HCT116 (cell line): ENCODE results near the gene SPACA4. TPM values are rescaled to one million over a fixed set of nuclear protein-coding genes. Genes with fewer than 3 reads are reported as not detected.

Experiments used
- ATAC-seq: fragments of 200-7000 bp; cut with Tn5 transposase; 2 replicates; pipeline ENCODE4 v1.9.1; 2020; ENCODE audit warnings: mild to moderate bottlenecking, moderate library complexity
- BruUV-seq: library from RNA; stranded (reverse); fragments of 400-500 nt; replicated peaks from 2 replicates; lab custom pipeline; 2021; lab: Mats Ljungman, UMichigan
- CTCF ChIA-PET: fragments of 300-600 bp; sonication (Branson Sonifier 250); formaldehyde crosslinking; loops from one replicate; lab custom pipeline; 2021; ENCODE audit warnings: antibody characterized with exemption; lab: Charles Lee
- POLR2A ChIA-PET: fragments of 300-600, 350-600 bp; sonication (Branson Sonifier 250); formaldehyde crosslinking; loops from one replicate; lab custom pipeline; 2021; ENCODE audit warnings: antibody characterized with exemption; lab: Charles Lee
- RAD21 ChIA-PET, 2 experiments: fragments of 300-600 bp; sonication (Branson Sonifier 250); formaldehyde crosslinking; loops; one replicate each; lab custom pipeline; 2023; ENCODE audit warnings: low total read pairs in 2 of 2; ENCODE audit not compliant: uncharacterized antibody in 2 of 2, unreplicated experiment in 2 of 2, low non-redundant PET in 1 of 2; lab: Charles Lee
- DNase-seq: peaks from one replicate; pipeline ENCODE4 v3.0.0-alpha.2; 2010; ENCODE audit warnings: low read depth, low spot score
- H2AFZ ChIP-seq: fragments of 200-600 bp; shearing (Covaris generic), sonication (generic); 2 replicates; pipeline ENCODE4 v1.6.1; 2017; ENCODE audit warnings: low read depth, mixed run types, mixed read lengths, antibody characterized with exemption, low read length; ENCODE audit not compliant: poor library complexity, severe bottlenecking
- H3K27ac ChIP-seq: 2 replicates; pipeline ENCODE4 v1.5.1; 2012; ENCODE audit warnings: low read depth, low read length
- H3K27me3 ChIP-seq: fragments of 200-600 bp; sonication (generic); 2 replicates; pipeline ENCODE4 v1.6.1; 2016; ENCODE audit warnings: mixed run types, low read length, mixed read lengths; ENCODE audit not compliant: insufficient read depth
- H3K36me3 ChIP-seq, 2 experiments: fragments of 200-500 bp in 1 of 2; fragments of 200-600 bp in 1 of 2; sonication (Bioruptor generic) in 1 of 2; sonication (generic) in 1 of 2; 2 replicates each; pipeline versions ENCODE4 v1.5.1 to v1.6.1; 2014 to 2016; ENCODE audit warnings: low read length in 2 of 2, inconsistent platforms in 1 of 2, mixed read lengths in 1 of 2, mixed run types in 1 of 2; ENCODE audit not compliant: insufficient read depth in 2 of 2, control insufficient read depth in 1 of 2
- H3K4me1 ChIP-seq, 2 experiments: fragments of 200-600 bp in 1 of 2; sonication (generic) in 1 of 2; 2 replicates each; pipeline versions ENCODE4 v1.5.1 to v1.6.1; 2012 to 2017; ENCODE audit warnings: low read length in 2 of 2, inconsistent platforms in 1 of 2, mild to moderate bottlenecking in 1 of 2, mixed read lengths in 1 of 2, mixed run types in 1 of 2, moderate library complexity in 1 of 2; ENCODE audit not compliant: insufficient read depth in 2 of 2, control insufficient read depth in 1 of 2
- H3K4me2 ChIP-seq: fragments of 200-600 bp; sonication (generic); 2 replicates; pipeline ENCODE4 v1.6.1; 2017; ENCODE audit warnings: mixed run types, low read length, mixed read lengths
- H3K4me3 ChIP-seq, 2 experiments: fragments of 200-600 bp in 1 of 2; sonication (generic) in 1 of 2; replicated peaks in 1 of 2; 2 replicates each; pipeline ENCODE4 v1.5.1; 2011 to 2016; ENCODE audit warnings: low read length in 2 of 2, control low read depth in 1 of 2, low read depth in 1 of 2, mild to moderate bottlenecking in 1 of 2, mixed read lengths in 1 of 2, mixed run types in 1 of 2
- H3K79me2 ChIP-seq: fragments of 200-600 bp; sonication (generic); 2 replicates; pipeline ENCODE4 v1.6.1; 2017; ENCODE audit warnings: mild to moderate bottlenecking, mixed run types, low read length, moderate library complexity, mixed read lengths; ENCODE audit not compliant: insufficient read depth
- H3K9ac ChIP-seq: fragments of 200-600 bp; sonication (generic); 2 replicates; pipeline ENCODE4 v1.6.1; 2016; ENCODE audit warnings: low read length, mixed read lengths
- H3K9me2 ChIP-seq: fragments of 200-600 bp; sonication (generic), shearing (Covaris generic); 2 replicates; pipeline ENCODE4 v1.6.1; 2017; ENCODE audit warnings: mixed run types, mild to moderate bottlenecking, moderate library complexity; ENCODE audit not compliant: insufficient read depth
- H3K9me3 ChIP-seq, 2 experiments: fragments of 200-500 bp in 1 of 2; fragments of 200-600 bp in 1 of 2; sonication (Bioruptor generic) in 1 of 2; sonication (generic) in 1 of 2; 2 replicates each; pipeline ENCODE4 v1.6.1; 2014 to 2017; ENCODE audit warnings: low read length in 2 of 2, mixed read lengths in 2 of 2, inconsistent platforms in 1 of 2, low read depth in 1 of 2, mild to moderate bottlenecking in 1 of 2, mixed run types in 1 of 2, moderate library complexity in 1 of 2; ENCODE audit not compliant: control insufficient read depth in 1 of 2, insufficient read depth in 1 of 2
- H4K20me1 ChIP-seq: fragments of 200-600 bp; sonication (generic), shearing (Covaris generic); 2 replicates; pipeline ENCODE4 v1.6.1; 2017; ENCODE audit warnings: mixed run types, mild to moderate bottlenecking, moderate library complexity; ENCODE audit not compliant: insufficient read depth
- CBX3 ChIP-seq: IDR thresholded peaks from 2 replicates; pipeline ENCODE4 v1.6.1; 2012; ENCODE audit warnings: low read depth
- CTCF ChIP-seq, 3 experiments: fragments of 200-600 bp in 1 of 3; sonication (generic) in 1 of 3; IDR thresholded peaks in 2 of 3; conservative IDR thresholded peaks in 1 of 3; 2 replicates each; pipeline ENCODE4 v1.5.1; 2012 to 2017; ENCODE audit warnings: low read depth in 2 of 3, low read length in 2 of 3, antibody characterized with exemption in 1 of 3, borderline replicate concordance in 1 of 3, control low read depth in 1 of 3, mild to moderate bottlenecking in 1 of 3, mixed read lengths in 1 of 3, mixed run types in 1 of 3, moderate library complexity in 1 of 3; ENCODE audit not compliant: insufficient read depth in 1 of 3
- EGR1 ChIP-seq: IDR thresholded peaks from 2 replicates; pipeline ENCODE4 v1.6.1; 2012; ENCODE audit warnings: low read depth
- ELF1 ChIP-seq: IDR thresholded peaks from 2 replicates; pipeline ENCODE4 v1.6.1; 2012; ENCODE audit warnings: low read depth, borderline replicate concordance
- EZH2 ChIP-seq: fragments of 200-600 bp; sonication (generic); IDR thresholded peaks from 2 replicates; pipeline ENCODE4 v1.6.1; 2017; ENCODE audit warnings: antibody characterized with exemption, mixed run types
- FOSL1 ChIP-seq: IDR thresholded peaks from 2 replicates; pipeline ENCODE4 v1.6.1; 2012; ENCODE audit warnings: low read depth
- MAX ChIP-seq: IDR thresholded peaks from 2 replicates; pipeline ENCODE4 v1.6.1; 2012
- POLR2AphosphoS5 ChIP-seq: IDR thresholded peaks from 2 replicates; pipeline ENCODE4 v1.6.1; 2011; ENCODE audit warnings: mild to moderate bottlenecking, low read depth, low read length, moderate library complexity
- RAD21 ChIP-seq: IDR thresholded peaks from 2 replicates; pipeline ENCODE4 v1.6.1; 2012; ENCODE audit warnings: low read depth, mild to moderate bottlenecking
- SP1 ChIP-seq: IDR thresholded peaks from 2 replicates; pipeline ENCODE4 v1.6.1; 2012; ENCODE audit warnings: low read depth
- SRF ChIP-seq: IDR thresholded peaks from 2 replicates; pipeline ENCODE4 v1.6.1; 2012; ENCODE audit warnings: low read depth
- TCF7L2 ChIP-seq: IDR thresholded peaks from 2 replicates; pipeline ENCODE4 v1.7.0; 2011; ENCODE audit warnings: borderline replicate concordance, inconsistent platforms; ENCODE audit not compliant: insufficient read depth, insufficient read length; ENCODE audit errors: extremely low read depth
- YY1 ChIP-seq: IDR thresholded peaks from 2 replicates; pipeline ENCODE4 v1.6.1; 2011; ENCODE audit warnings: low read length, low read depth, moderate library complexity, mild to moderate bottlenecking; ENCODE audit not compliant: insufficient replicate concordance; ENCODE audit errors: extremely low read depth
- intact Hi-C: fragments of 100-400 bp; cut with micrococcal nuclease; formaldehyde crosslinking; loops from 2 replicates; pipeline ENCODE4 v1.10.0; 2022
- total RNA-seq: library from RNA; stranded (reverse); gene quantifications from one replicate; pipeline ENCODE4 v1.2.1, GENCODE V29; 2021; ENCODE audit not compliant: unreplicated experiment

SPACA4 gene
- total RNA-seq, 1 experiment from 2014 or later = not detected

GRCh38 chr19:48588670-48589401, 17.7 kb upstream of the SPACA4 start:
- BruUV-seq = no TSS peak
- H2AFZ ChIP-seq = no peak overlapping the region

More at GRCh38 chr19:48588670-48589401, 17.7 kb upstream of the SPACA4 start:
- H3K9me2 ChIP-seq = no peaks in the 10 kb centered on the region
- DNase-seq (peak; percentile 88), ATAC-seq (peak; percentile 84)
- H3K4me2 ChIP-seq = peak overlapping the region; percentile 84
- H3K27ac ChIP-seq = no peak overlapping the region
- H3K9ac ChIP-seq = peak overlapping the region; percentile 58
- peaks cover 10 to 28% of the 10 kb centered on the region in 2 experiments for H3K4me1 ChIP-seq
- no peaks in the 10 kb centered on the region for H3K79me2 ChIP-seq
- no peaks in the 10 kb centered on the region for H3K36me3 ChIP-seq
- peak overlapping the region; percentile 35 to 50 for H3K4me3 ChIP-seq
- POLR2A ChIA-PET = interaction anchor here (0.7 to 1.1 kb wide), 5 partner anchors 20 to 101 kb away, joined by 3 to 5 read pairs (median 3); partner anchors contain the start of genes RPL18 and SPHK2
- no peaks in the 10 kb centered on the region for H3K9me3 ChIP-seq
- H3K27me3 ChIP-seq = no peaks in the 10 kb centered on the region
- peak; percentile 68 for TF ChIP-seq RAD21
- peak; percentile 21 for TF ChIP-seq TCF7L2
- TF ChIP-seq CTCF (IDR thresholded peaks at IDR 0.05 in 2 of 3, conservative IDR thresholded peaks at IDR 0.05 in 1 of 3; ENCODE audit: borderline replicate concordance in 1 of 3, insufficient read depth in 1 of 3, low read depth in 2 of 3, low read length in 2 of 3) = peak; percentile 90 to 97 (median 93)
- TF ChIP-seq ELF1 = no peak
- no peak for TF ChIP-seq SRF
- peak; percentile 58 for TF ChIP-seq POLR2AphosphoS5
- TF ChIP-seq EGR1 = peak; percentile 92
- peak; percentile 87 for TF ChIP-seq SP1
- TF ChIP-seq CBX3 = peak; percentile 85
- TF ChIP-seq EZH2 = no peak
- TF ChIP-seq YY1 = peak; percentile 4
- peak; percentile 85 for TF ChIP-seq MAX
- peak; percentile 74 for TF ChIP-seq FOSL1
- CTCF ChIA-PET = interaction anchor here (0.5 to 7.7 kb wide), 20 partner anchors 9 to 274 kb away, joined by 3 to 276 read pairs (median 4); partner anchors contain the start of genes CA11, RPL18, SYNGR4 and TMEM143
- intact Hi-C loops = loop anchor here (10.0 kb wide), 1 partner anchor 264 kb away; the partner anchor contains the start of gene EMP3
- RAD21 ChIA-PET = interaction anchor here (0.8 to 1.2 kb wide), 2 partner anchors 83 kb away, joined by 3 read pairs; no protein-coding TSS in a partner anchor
- H4K20me1 ChIP-seq = no peaks in the 10 kb centered on the region
